ENCODE data around the gene ARMC5.

The ARMC5 gene

DNA sequence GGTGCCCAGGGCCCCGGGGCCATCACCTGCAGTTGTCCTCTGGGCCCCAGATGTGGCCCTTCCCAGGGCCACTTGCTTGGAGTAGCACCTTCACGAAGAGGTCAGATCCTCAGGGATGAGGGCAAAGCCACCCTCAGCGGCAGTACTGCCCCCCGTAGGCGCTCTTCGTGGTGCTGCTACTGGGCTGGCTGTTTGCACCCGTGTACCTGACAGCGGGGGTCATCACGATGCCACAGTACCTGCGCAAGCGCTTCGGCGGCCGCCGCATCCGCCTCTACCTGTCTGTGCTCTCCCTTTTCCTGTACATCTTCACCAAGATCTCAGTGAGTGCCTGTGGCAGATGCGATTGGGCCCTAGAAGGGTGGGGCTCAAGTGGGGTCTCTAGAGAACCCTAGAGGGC, 26.3 kb downstream of the ARMC5 start:
- TF ChIP-seq, protein P1, sequence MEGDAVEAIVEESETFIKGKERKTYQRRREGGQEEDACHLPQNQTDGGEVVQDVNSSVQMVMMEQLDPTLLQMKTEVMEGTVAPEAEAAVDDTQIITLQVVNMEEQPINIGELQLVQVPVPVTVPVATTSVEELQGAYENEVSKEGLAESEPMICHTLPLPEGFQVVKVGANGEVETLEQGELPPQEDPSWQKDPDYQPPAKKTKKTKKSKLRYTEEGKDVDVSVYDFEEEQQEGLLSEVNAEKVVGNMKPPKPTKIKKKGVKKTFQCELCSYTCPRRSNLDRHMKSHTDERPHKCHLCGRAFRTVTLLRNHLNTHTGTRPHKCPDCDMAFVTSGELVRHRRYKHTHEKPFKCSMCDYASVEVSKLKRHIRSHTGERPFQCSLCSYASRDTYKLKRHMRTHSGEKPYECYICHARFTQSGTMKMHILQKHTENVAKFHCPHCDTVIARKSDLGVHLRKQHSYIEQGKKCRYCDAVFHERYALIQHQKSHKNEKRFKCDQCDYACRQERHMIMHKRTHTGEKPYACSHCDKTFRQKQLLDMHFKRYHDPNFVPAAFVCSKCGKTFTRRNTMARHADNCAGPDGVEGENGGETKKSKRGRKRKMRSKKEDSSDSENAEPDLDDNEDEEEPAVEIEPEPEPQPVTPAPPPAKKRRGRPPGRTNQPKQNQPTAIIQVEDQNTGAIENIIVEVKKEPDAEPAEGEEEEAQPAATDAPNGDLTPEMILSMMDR (conservative IDR thresholded peaks at IDR 0.05) = no peak
- H3K27ac ChIP-seq = no peak overlapping the region

DNA sequence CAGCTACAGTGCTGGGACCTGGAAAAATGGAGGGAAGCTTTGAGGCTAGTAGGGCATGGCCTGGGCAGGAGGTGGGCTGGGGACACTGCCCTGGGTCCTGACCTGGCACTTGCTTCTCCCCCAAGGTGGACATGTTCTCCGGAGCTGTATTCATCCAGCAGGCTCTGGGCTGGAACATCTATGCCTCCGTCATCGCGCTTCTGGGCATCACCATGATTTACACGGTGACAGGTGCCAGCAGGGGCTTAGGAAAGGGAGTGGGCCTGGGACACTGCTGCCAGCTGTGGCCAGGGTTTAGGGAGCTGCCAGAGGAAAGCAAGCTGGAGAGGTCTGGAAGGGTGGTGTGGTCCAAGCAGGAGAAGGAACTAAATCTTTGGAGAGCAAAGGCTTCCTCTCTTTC, 26.7 kb downstream of the ARMC5 start:
- TF ChIP-seq, protein P1 (conservative IDR thresholded peaks at IDR 0.05) = no peak

DNA sequence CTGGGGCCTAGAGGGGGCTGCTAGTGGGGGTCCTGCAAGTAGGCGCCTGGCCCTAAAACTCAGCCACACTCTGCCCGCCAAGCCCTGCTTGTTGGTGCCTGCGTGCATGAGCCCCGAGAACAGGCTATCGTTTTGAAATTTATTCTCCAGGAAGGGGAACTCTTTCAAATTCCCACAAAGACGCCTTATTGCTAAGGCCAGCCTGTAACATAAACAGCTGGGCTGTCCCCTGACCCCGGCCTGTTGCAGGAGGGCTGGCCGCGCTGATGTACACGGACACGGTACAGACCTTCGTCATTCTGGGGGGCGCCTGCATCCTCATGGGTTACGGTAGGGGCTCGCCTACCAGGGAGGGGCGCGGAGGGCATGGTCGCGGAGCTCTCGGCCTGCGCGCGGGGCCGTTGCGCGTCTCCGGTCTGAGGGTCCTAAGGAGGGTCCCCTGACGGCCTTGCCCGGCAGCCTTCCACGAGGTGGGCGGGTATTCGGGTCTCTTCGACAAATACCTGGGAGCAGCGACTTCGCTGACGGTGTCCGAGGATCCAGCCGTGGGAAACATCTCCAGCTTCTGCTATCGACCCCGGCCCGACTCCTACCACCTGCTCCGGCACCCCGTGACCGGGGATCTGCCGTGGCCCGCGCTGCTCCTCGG, 27.9 kb downstream of the ARMC5 start:
- TF ChIP-seq, protein P1 (conservative IDR thresholded peaks at IDR 0.05) = no peak
- H3K27ac ChIP-seq = no peak overlapping the region

More for the DNA sequence above, 26.7 kb downstream of the ARMC5 start:
- H3K27ac ChIP-seq = no peak overlapping the region

DNA sequence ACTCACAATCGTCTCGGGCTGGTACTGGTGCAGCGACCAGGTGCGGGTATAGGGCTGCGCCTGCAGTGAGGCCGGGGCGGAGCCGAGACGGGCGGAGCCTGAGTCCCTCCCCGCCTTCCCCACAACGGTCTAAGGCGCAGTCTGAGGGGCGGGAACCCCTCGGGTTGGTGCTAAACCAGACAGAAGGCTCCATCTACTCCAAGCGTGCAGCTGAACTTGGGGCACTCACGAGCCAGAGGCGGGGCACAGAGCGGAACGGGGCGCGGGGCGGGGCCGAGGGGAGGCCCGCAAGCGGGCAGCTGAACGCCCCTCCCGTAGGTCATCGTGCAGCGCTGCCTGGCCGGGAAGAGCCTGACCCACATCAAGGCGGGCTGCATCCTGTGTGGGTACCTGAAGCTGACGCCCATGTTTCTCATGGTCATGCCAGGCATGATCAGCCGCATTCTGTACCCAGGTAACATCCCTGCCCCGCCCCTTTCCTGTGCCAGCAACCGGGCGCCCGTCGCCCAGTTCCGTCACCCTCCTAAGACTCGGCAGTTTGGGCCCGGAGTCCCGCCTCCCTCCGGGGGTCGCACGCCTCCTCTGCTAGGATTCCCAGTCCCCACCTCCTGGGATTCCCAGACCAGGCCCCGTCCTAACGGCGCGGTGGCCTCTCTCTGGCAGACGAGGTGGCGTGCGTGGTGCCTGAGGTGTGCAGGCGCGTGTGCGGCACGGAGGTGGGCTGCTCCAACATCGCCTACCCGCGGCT, 28.6 kb downstream of the ARMC5 start:
- TF ChIP-seq, protein P1 (conservative IDR thresholded peaks at IDR 0.05) = no peak
- H3K27ac ChIP-seq = no peak overlapping the region

DNA sequence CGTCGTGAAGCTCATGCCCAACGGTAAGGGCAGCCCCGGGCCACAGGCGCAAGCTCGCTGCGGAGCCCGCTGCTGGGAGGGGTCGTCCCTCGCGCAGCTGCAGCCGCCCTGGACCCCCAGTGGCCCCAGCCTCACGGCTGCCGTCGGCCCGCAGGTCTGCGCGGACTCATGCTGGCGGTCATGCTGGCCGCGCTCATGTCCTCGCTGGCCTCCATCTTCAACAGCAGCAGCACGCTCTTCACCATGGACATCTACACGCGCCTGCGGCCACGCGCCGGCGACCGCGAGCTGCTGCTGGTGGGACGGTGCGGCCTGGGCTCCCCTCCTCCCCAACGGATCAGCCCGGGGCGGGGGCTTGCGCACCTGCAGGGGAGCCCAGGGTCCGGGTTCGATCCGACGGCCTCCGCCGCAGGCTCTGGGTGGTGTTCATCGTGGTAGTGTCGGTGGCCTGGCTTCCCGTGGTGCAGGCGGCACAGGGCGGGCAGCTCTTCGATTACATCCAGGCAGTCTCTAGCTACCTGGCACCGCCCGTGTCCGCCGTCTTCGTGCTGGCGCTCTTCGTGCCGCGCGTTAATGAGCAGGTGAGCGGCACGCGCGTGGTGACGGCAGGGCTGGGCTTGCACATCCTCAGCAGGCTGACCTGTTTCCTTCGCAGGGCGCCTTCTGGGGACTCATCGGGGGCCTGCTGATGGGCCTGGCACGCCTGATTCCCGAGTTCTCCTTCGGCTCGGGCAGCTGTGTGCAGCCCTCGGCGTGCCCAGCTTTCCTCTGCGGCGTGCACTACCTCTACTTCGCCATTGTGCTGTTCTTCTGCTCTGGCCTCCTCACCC, 29.4 kb downstream of the ARMC5 start:
- TF ChIP-seq, protein P1 (conservative IDR thresholded peaks at IDR 0.05) = no peak
- no peak overlapping the region for H3K27ac ChIP-seq

DNA sequence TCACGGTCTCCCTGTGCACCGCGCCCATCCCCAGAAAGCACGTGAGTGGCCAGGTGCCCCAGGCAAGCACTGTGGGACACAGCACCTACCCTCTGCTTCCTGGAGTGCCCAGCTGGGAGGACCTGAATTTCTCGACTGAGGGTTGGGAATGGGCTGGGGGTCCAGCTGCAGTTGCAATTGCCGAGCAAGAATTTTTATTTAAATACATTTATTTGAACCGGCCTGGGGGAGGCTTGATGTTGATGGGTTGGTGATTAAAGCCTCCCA, 29.9 kb downstream of the ARMC5 start:
- TF ChIP-seq, protein P1 (conservative IDR thresholded peaks at IDR 0.05) = no peak
- no peak overlapping the region for H3K27ac ChIP-seq
